Natural killer cell treated with Interleukin-12 subunit alpha and Interleukin-12 subunit beta and Interleukin-15 and Interleukin-18, amount 100 ng/mL, for 72 hours (primary cell): ENCODE measurements around the gene PCNX2. TPM values are rescaled to one million over a fixed set of nuclear protein-coding genes. Genes with fewer than 3 reads are reported as not detected.
A peak's percentile ranks its signal among the peaks of the same experiment; 100 is the strongest.

Experiments used
- ATAC-seq, 2 donors: fragments of 150-1000 bp; cut with Tn5 transposase in 1 of 2; sonication (Bioruptor Pico), chemical (Tn5 transposase) in 1 of 2; 2 replicates each; pipeline ENCODE4 v1.10.0; 2021
- DNase-seq: peaks from one replicate; pipeline ENCODE4 v3.0.0; 2022; ENCODE audit warnings: low spot score
- H3K27ac Mint-ChIP-seq, 2 donors: 1 replicate in 1 of 2; 2 replicates in 1 of 2; pipeline ENCODE4 v1.8.0; 2022; ENCODE audit warnings: mixed read lengths in 2 of 2, mild to moderate bottlenecking in 1 of 2, moderate library complexity in 1 of 2
- H3K27me3 Mint-ChIP-seq, 2 donors: 1 replicate in 1 of 2; 2 replicates in 1 of 2; pipeline ENCODE4 v1.8.0; 2022; ENCODE audit warnings: mixed read lengths in 2 of 2
- H3K36me3 Mint-ChIP-seq: one replicate; pipeline ENCODE4 v1.8.0; 2022; ENCODE audit warnings: mixed read lengths
- H3K4me1 Mint-ChIP-seq, 2 donors: 1 replicate in 1 of 2; 2 replicates in 1 of 2; pipeline ENCODE4 v1.8.0; 2022; ENCODE audit warnings: low read depth in 2 of 2, mixed read lengths in 2 of 2, mild to moderate bottlenecking in 1 of 2
- H3K4me3 Mint-ChIP-seq: one replicate; pipeline ENCODE4 v1.8.0; 2022; ENCODE audit warnings: mixed read lengths
- H3K9me3 Mint-ChIP-seq: 2 replicates; pipeline ENCODE4 v1.8.0; 2022; ENCODE audit warnings: mixed read lengths
- total RNA-seq, 2 donors: library from RNA; stranded (reverse); gene quantifications; one replicate each; pipeline ENCODE4 v1.2.3, GENCODE V29; 2022

The PCNX2 gene
- total RNA-seq, 2 donors from 2014 or later, result 7.1 to 30.8 TPM

GRCh38 chr1:232943679-232944252 lies 351.8 kb downstream of the PCNX2 start:
- DNase-seq, result peak; percentile 84
- peaks cover 6% of the 10 kb centered on the region for H3K36me3 Mint-ChIP-seq
- peak overlapping the region; percentile 80 for H3K4me3 Mint-ChIP-seq
- ATAC-seq, result peak; percentile 80 to 86
- peak overlapping the region; percentile 94 to 95 for H3K27ac Mint-ChIP-seq
- H3K27me3 Mint-ChIP-seq, result peaks cover 7 to 10% of the 10 kb centered on the region in 2 donors
- H3K9me3 Mint-ChIP-seq, result no peaks in the 10 kb centered on the region
- H3K4me1 Mint-ChIP-seq, result peaks cover 36 to 53% of the 10 kb centered on the region in 2 donors

GRCh38 chr1:232942413-232943294 lies 352.9 kb downstream of the PCNX2 start:
- Mint-ChIP-seq H3K4me3 (no peak overlapping the region), H3K9me3 (no peaks in the 10 kb centered on the region), H3K27me3 (peaks cover 11 to 16% of the 10 kb centered on the region in 2 donors), H3K36me3 (peaks cover 6% of the 10 kb centered on the region), H3K4me1 (peaks cover 36 to 58% of the 10 kb centered on the region in 2 donors), H3K27ac (peak overlapping the region; percentile 94 to 95)
- DNase-seq (no peak), ATAC-seq (no peak)

- ATAC-seq, result no peak
- peaks cover 15 to 23% of the 10 kb centered on the region in 2 donors for H3K27me3 Mint-ChIP-seq
- peak overlapping the region in 1 of 2 donors; percentile 64 for H3K27ac Mint-ChIP-seq
- no peaks in the 10 kb centered on the region for H3K36me3 Mint-ChIP-seq
- peaks cover 28 to 53% of the 10 kb centered on the region in 2 donors for H3K4me1 Mint-ChIP-seq
- H3K4me3 Mint-ChIP-seq, result no peak overlapping the region
- DNase-seq, result no peak
- H3K9me3 Mint-ChIP-seq, result no peaks in the 10 kb centered on the region
These were observed 355.3 kb downstream of the PCNX2 start for GRCh38 chr1:232940262-232940661.

GRCh38 chr1:232939748-232940147 lies 355.8 kb downstream of the PCNX2 start:
- ATAC-seq, result no peak
- DNase-seq, result no peak
- peaks cover 26 to 53% of the 10 kb centered on the region in 2 donors for H3K4me1 Mint-ChIP-seq
- no peaks in the 10 kb centered on the region for H3K36me3 Mint-ChIP-seq
- H3K27ac Mint-ChIP-seq, result peak overlapping the region in 1 of 2 donors; percentile 64
- H3K4me3 Mint-ChIP-seq, result peak overlapping the region; percentile 28
- no peaks in the 10 kb centered on the region for H3K9me3 Mint-ChIP-seq
- peaks cover 15 to 23% of the 10 kb centered on the region in 2 donors for H3K27me3 Mint-ChIP-seq

- H3K4me1 Mint-ChIP-seq, result peaks cover 18 to 46% of the 10 kb centered on the region in 2 donors
- H3K9me3 Mint-ChIP-seq, result no peaks in the 10 kb centered on the region
- H3K4me3 Mint-ChIP-seq, result no peak overlapping the region
- peak overlapping the region in 1 of 2 donors; percentile 71 for H3K27ac Mint-ChIP-seq
- H3K36me3 Mint-ChIP-seq, result no peaks in the 10 kb centered on the region
- no peak for ATAC-seq
- H3K27me3 Mint-ChIP-seq, result peaks cover 17 to 23% of the 10 kb centered on the region in 2 donors
- DNase-seq, result no peak
These were observed 356.6 kb downstream of the PCNX2 start for GRCh38 chr1:232938926-232939325.

GRCh38 chr1:232937741-232938375 lies 357.7 kb downstream of the PCNX2 start:
- H3K4me3 Mint-ChIP-seq, result no peak overlapping the region
- DNase-seq, result no peak
- peaks cover 18 to 23% of the 10 kb centered on the region in 2 donors for H3K27me3 Mint-ChIP-seq
- H3K36me3 Mint-ChIP-seq, result no peaks in the 10 kb centered on the region
- peak in 1 of 2 donors; percentile 51 for ATAC-seq
- no peaks in the 10 kb centered on the region for H3K9me3 Mint-ChIP-seq
- H3K4me1 Mint-ChIP-seq, result peaks cover 7 to 35% of the 10 kb centered on the region in 2 donors
- H3K27ac Mint-ChIP-seq, result peak overlapping the region in 1 of 2 donors; percentile 28

- no peaks in the 10 kb centered on the region for H3K36me3 Mint-ChIP-seq
- DNase-seq (no peak), ATAC-seq (no peak)
- H3K27ac Mint-ChIP-seq, result no peak overlapping the region
- peaks cover 18 to 23% of the 10 kb centered on the region in 2 donors for H3K27me3 Mint-ChIP-seq
- peaks cover 4 to 29% of the 10 kb centered on the region in 2 donors for H3K4me1 Mint-ChIP-seq
- no peaks in the 10 kb centered on the region for H3K9me3 Mint-ChIP-seq
- H3K4me3 Mint-ChIP-seq, result no peak overlapping the region
These were observed 358.6 kb downstream of the PCNX2 start for GRCh38 chr1:232936941-232937340.

Other genes with a start within 250 kb of the PCNX2 start
- 1 to 10 TPM in 1 of 2 donors, under 1 TPM in 1; 0.64 to 3.0 TPM for gene MAP3K21, start 32.0 kb upstream of the PCNX2 start, total RNA-seq